A549 (cell line): ENCODE data around the gene ADGRG6. TPM values are rescaled to one million over a fixed set of nuclear protein-coding genes. Genes with fewer than 3 reads are reported as not detected.

Experiments
- ATAC-seq, 2 experiments: fragments of 200-7000 bp in 1 of 2; fragments of >200 bp in 1 of 2; cut with Nextera tagmentation in 1 of 2; cut with Tn5 transposase in 1 of 2; 3 replicates each; pipeline versions ENCODE4 v1.8.0 to v1.9.1; 2018 to 2020; ENCODE audit warnings: mild to moderate bottlenecking in 1 of 2, moderate library complexity in 1 of 2
- CTCF ChIA-PET: fragments of 300-600 bp; sonication (Branson Sonifier 250); formaldehyde crosslinking; extraction: SDS; loops from one replicate; lab custom pipeline; 2021; ENCODE audit warnings: antibody characterized with exemption, inconsistent platforms; lab: Yijun Ruan, JAX
- POLR2A ChIA-PET: fragments of 350-600 bp; formaldehyde crosslinking; extraction: SDS; loops from one replicate; lab custom pipeline; 2021; ENCODE audit warnings: antibody characterized with exemption, inconsistent platforms; lab: Yijun Ruan, JAX
- DNase-seq, 2 experiments: peaks; one replicate each; pipeline versions ENCODE4 v3.0.0 to v3.0.0-alpha.2; 2011 to 2016; ENCODE audit warnings: low read depth in 1 of 2, low spot score in 1 of 2
- FAIRE-seq: peaks from 2 replicates; lab custom pipeline; 2011; peaks lifted over from hg19 to GRCh38; lab: Jason Lieb, UNC
- H3K27ac ChIP-seq, 2 experiments: fragments of >200 bp; sonication (Bioruptor Twin); formaldehyde crosslinking; 3 replicates each; pipeline ENCODE4 v1.5.1; 2016 to 2017
- H3K4me1 ChIP-seq: fragments of >200 bp; sonication (Bioruptor Twin); formaldehyde crosslinking; 3 replicates; pipeline ENCODE4 v1.6.1; 2016
- H3K4me2 ChIP-seq: fragments of >200 bp; sonication (Bioruptor Twin); formaldehyde crosslinking; 3 replicates; pipeline ENCODE4 v1.6.1; 2016
- H3K4me3 ChIP-seq: fragments of >200 bp; sonication (Bioruptor Twin); formaldehyde crosslinking; 3 replicates; pipeline ENCODE4 v1.5.1; 2016
- H3K9me3 ChIP-seq: fragments of >200 bp; sonication (Bioruptor Twin); formaldehyde crosslinking; 3 replicates; pipeline ENCODE4 v1.6.1; 2016
- BHLHE40 ChIP-seq: IDR thresholded peaks from 2 replicates; pipeline ENCODE4 v1.6.1; 2012; ENCODE audit warnings: low read depth, low read length, inconsistent platforms
- CBX2 ChIP-seq: fragments of 200-600 bp; sonication (generic); IDR thresholded peaks from 2 replicates; pipeline ENCODE4 v1.6.1; 2016; ENCODE audit warnings: low read depth, mild to moderate bottlenecking, borderline replicate concordance
- CBX8 ChIP-seq: fragments of 200-600 bp; sonication (generic); IDR thresholded peaks from 2 replicates; pipeline ENCODE4 v1.6.1; 2016
- CHD2 ChIP-seq: fragments of 150-350 bp; IDR thresholded peaks from 2 replicates; pipeline ENCODE4 v1.6.1; 2014; ENCODE audit warnings: low read length; ENCODE audit not compliant: partially characterized antibody
- EHF ChIP-seq: fragments of 250-450 bp; sonication (Bioruptor Pico); IDR thresholded peaks from 2 replicates; pipeline ENCODE4 v1.5.0; 2020; ENCODE audit warnings: mild to moderate bottlenecking
- EHMT2 ChIP-seq: fragments of 200-600 bp; sonication (generic); IDR thresholded peaks from 2 replicates; pipeline ENCODE4 v1.6.1; 2016; ENCODE audit warnings: antibody characterized with exemption, low read depth, mild to moderate bottlenecking, moderate library complexity
- EP300 ChIP-seq, 2 experiments: fragments of >200 bp; sonication (Bioruptor Twin); formaldehyde crosslinking; IDR thresholded peaks; 2 replicates in 1 of 2; 3 replicates in 1 of 2; pipeline ENCODE4 v1.6.1; 2016 to 2017
- ESRRA ChIP-seq: fragments of 150-350 bp; IDR thresholded peaks from 2 replicates; pipeline ENCODE4 v1.6.1; 2014; ENCODE audit warnings: mild to moderate bottlenecking, low read length, borderline replicate concordance
- FOSL2 ChIP-seq, 2 experiments: fragments of 450-650 bp in 1 of 2; fragments of >200 bp in 1 of 2; sonication (Bioruptor Twin) in 1 of 2; formaldehyde crosslinking; IDR thresholded peaks; 2 replicates each; pipeline versions ENCODE4 v1.5.0 to v1.6.1; 2016 to 2020; ENCODE audit warnings: mild to moderate bottlenecking in 1 of 2, moderate library complexity in 1 of 2
- HDAC2 ChIP-seq: fragments of 200-600 bp; sonication (generic); IDR thresholded peaks from 2 replicates; pipeline ENCODE4 v1.6.1; 2016
- JUNB ChIP-seq: fragments of >200 bp; sonication (Bioruptor Twin); formaldehyde crosslinking; IDR thresholded peaks from 2 replicates; pipeline ENCODE4 v1.6.1; 2016
- KDM5A ChIP-seq: fragments of 200-600 bp; sonication (generic); IDR thresholded peaks from 2 replicates; pipeline ENCODE4 v1.6.1; 2016; ENCODE audit warnings: antibody characterized with exemption, mild to moderate bottlenecking
- MYC ChIP-seq: IDR thresholded peaks from 2 replicates; pipeline ENCODE4 v1.6.1; 2012; ENCODE audit warnings: mild to moderate bottlenecking, inconsistent platforms, low read length, improper control_type of control experiment, borderline replicate concordance
- NFE2L2 ChIP-seq: fragments of 150-350 bp; conservative IDR thresholded peaks from 2 replicates; pipeline ENCODE4 v1.6.1; 2014; ENCODE audit warnings: low read length
- NPAS2 ChIP-seq: fragments of 250-450 bp; sonication (Bioruptor Pico); IDR thresholded peaks from 2 replicates; pipeline ENCODE4 v1.8.0; 2022; ENCODE audit warnings: mild to moderate bottlenecking, moderate library complexity, borderline replicate concordance
- NR3C1 ChIP-seq: fragments of >200 bp; sonication (Bioruptor Twin); formaldehyde crosslinking; IDR thresholded peaks from 3 replicates; pipeline ENCODE4 v1.6.1; 2017
- PHF8 ChIP-seq: fragments of 200-600 bp; sonication (generic); IDR thresholded peaks from 2 replicates; pipeline ENCODE4 v1.6.1; 2016; ENCODE audit warnings: low read depth, mild to moderate bottlenecking, antibody characterized with exemption, moderate library complexity, borderline replicate concordance
- RARB ChIP-seq: fragments of 250-450 bp; sonication (Bioruptor Pico); IDR thresholded peaks from 2 replicates; pipeline ENCODE4 v1.8.0; 2021; ENCODE audit warnings: mild to moderate bottlenecking, moderate library complexity
- TP53 ChIP-seq: fragments of 250-450 bp; sonication (Bioruptor Pico); IDR thresholded peaks from 2 replicates; pipeline ENCODE4 v1.5.0; 2021; ENCODE audit warnings: mild to moderate bottlenecking, moderate library complexity
- ZC3H11A ChIP-seq: fragments of 450-650 bp; IDR thresholded peaks from 2 replicates; pipeline ENCODE4 v1.6.1; 2014; ENCODE audit warnings: antibody characterized with exemption, mild to moderate bottlenecking
- WGBS: methylation state at CpG from one replicate; pipeline ENCODE4 v1.1.6; 2017; ENCODE audit errors: missing lambda C conversion rate; 5-methylcytosine and 5-hydroxymethylcytosine counted together
- polyA plus RNA-seq, 4 experiments: library from polyadenylated mRNA; depleted of rRNA in 3 of 4; stranded (reverse); fragments of >200 nt; fragmentation: RNase III in 1 of 4; extraction: RNeasy Plus Mini Kit Qiagen cat#74134 plus additional on column Dnase treatment in 1 of 4; gene quantifications; 2 replicates in 3 of 4; 3 replicates in 1 of 4; pipeline ENCODE4 v1.2.3, GENCODE V29; 2011 to 2017
- TF ChIP-seq, protein P1 (sequence below): IDR thresholded peaks from 2 replicates; pipeline ENCODE4 v1.6.1; 2012
- TF ChIP-seq, protein P2 (sequence below): IDR thresholded peaks from 2 replicates; pipeline ENCODE4 v1.6.1; 2012
- TF ChIP-seq, protein P3 (sequence below): fragments of 150-350 bp; IDR thresholded peaks from 2 replicates; pipeline ENCODE4 v1.6.1; 2014; ENCODE audit warnings: low read depth, mild to moderate bottlenecking, low read length
- TF ChIP-seq, protein P4 (sequence below): fragments of 450-650 bp; IDR thresholded peaks from 2 replicates; pipeline ENCODE4 v1.6.1; 2014; ENCODE audit warnings: antibody characterized with exemption

The ADGRG6 gene
- polyA plus RNA-seq, 2 of the 4 experiments (the other 2 are of a cell fraction): 55.4 to 181 TPM

DNA sequence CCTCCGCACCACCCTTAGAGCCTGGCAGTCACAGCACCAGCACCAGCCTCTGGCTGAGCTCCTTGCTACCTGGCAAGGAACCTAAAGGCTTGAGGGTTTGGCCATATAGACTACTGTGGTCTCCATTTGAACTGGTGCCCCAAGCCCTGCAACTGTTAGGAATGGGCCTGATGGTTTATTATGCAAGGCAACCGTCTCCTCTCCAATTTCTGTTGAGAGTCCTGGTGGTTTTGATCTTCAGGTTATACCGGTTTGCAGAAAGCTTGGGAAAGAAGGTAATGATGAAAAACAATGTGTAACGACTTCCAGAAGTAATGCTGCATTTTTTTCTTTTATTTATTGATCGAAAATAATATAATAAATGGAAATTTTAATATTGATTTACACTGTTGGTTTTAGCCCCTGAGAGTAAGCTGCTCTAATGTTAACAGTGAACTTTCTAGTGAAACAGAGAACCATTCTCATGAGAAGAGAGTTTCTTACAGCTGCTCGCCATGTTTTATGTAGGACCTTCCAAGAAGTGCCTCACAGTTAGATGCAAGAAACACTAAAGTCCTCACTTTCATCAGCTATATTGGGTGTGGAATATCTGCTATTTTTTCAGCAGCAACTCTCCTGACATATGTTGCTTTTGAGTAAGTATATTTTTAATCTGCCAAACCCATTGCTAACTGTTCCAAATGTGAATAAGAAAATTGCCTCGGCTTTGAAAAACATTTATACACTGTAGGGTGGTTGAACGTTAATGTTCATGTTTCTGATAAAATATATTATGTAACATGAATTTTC, 112.8 kb downstream of the ADGRG6 start:
- DNase-seq (no peak), FAIRE-seq (no peak), ATAC-seq (no peak)
- no peak overlapping the region for H3K4me3 ChIP-seq
- CTCF ChIA-PET: interaction anchor here (1.0 kb wide), 1 partner anchor 258 kb away, joined by 3 read pairs; no protein-coding TSS in a partner anchor
- no peaks in the 10 kb centered on the region for H3K9me3 ChIP-seq
- POLR2A ChIA-PET: no interaction called here
- TF ChIP-seq NR3C1: no peak
- TF ChIP-seq CBX2: no peak
- TF ChIP-seq TP53: no peak
- TF ChIP-seq NPAS2 (CRISPR knock-in tag): no peak
- TF ChIP-seq EHMT2: no peak
- TF ChIP-seq, protein P1, sequence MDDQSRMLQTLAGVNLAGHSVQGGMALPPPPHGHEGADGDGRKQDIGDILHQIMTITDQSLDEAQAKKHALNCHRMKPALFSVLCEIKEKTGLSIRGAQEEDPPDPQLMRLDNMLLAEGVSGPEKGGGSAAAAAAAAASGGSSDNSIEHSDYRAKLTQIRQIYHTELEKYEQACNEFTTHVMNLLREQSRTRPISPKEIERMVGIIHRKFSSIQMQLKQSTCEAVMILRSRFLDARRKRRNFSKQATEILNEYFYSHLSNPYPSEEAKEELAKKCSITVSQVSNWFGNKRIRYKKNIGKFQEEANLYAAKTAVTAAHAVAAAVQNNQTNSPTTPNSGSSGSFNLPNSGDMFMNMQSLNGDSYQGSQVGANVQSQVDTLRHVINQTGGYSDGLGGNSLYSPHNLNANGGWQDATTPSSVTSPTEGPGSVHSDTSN: no peak
- no peak for TF ChIP-seq ESRRA
- TF ChIP-seq MYC: no peak
- TF ChIP-seq RARB (CRISPR knock-in tag): no peak
- TF ChIP-seq FOSL2 (IDR thresholded peaks at IDR 0.05): no peak
- TF ChIP-seq FOSL2 (CRISPR knock-in tag; IDR thresholded peaks at IDR 0.05): no peak
- TF ChIP-seq PHF8: no peak
- no peak for TF ChIP-seq EHF (CRISPR knock-in tag)
- TF ChIP-seq BHLHE40: no peak
- TF ChIP-seq JUNB: no peak
- WGBS: 90% methylated on average over 8 of the region's 8 CpGs
- H3K27ac ChIP-seq: peak overlapping the region in 1 of 2 experiments; percentile 79; a peak in 4 of 6 replicates
- no peak overlapping the region for H3K4me2 ChIP-seq
- peaks cover 64% of the 10 kb centered on the region for H3K4me1 ChIP-seq

DNA sequence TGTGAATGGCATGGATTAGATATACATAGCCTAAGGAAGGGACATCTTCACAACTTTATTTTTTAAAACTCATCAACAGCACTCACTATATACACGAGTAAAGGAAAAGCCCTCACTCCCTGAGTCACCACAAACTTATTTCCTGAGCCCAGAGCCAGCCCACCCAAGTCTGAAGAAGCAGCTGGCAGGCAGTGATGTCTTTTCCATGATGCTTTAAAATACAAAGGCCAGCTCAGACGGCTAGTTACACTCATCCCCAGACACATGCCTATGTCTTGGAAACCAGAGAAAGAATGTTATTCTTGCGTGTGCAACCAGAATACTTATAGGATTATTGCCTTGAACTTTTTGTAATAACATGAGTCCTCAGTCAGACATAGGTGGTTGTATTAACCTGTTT, 114.4 kb downstream of the ADGRG6 start:
- ChIA-PET CTCF (no interaction called here), POLR2A (no interaction called here)
- TF ChIP-seq KDM5A (no peak), HDAC2 (no peak), CHD2 (no peak), NPAS2 (CRISPR knock-in tag) (no peak), RARB (CRISPR knock-in tag) (no peak), CBX8 (no peak), ZC3H11A (no peak), NFE2L2 (no peak), EP300 (IDR thresholded peaks at IDR 0.05) (no peak), BHLHE40 (no peak), PHF8 (no peak)
- TF ChIP-seq, protein P2, sequence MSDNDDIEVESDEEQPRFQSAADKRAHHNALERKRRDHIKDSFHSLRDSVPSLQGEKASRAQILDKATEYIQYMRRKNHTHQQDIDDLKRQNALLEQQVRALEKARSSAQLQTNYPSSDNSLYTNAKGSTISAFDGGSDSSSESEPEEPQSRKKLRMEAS: no peak
- TF ChIP-seq, protein P3, sequence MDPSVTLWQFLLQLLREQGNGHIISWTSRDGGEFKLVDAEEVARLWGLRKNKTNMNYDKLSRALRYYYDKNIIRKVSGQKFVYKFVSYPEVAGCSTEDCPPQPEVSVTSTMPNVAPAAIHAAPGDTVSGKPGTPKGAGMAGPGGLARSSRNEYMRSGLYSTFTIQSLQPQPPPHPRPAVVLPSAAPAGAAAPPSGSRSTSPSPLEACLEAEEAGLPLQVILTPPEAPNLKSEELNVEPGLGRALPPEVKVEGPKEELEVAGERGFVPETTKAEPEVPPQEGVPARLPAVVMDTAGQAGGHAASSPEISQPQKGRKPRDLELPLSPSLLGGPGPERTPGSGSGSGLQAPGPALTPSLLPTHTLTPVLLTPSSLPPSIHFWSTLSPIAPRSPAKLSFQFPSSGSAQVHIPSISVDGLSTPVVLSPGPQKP: no peak
- TF ChIP-seq, protein P4, sequence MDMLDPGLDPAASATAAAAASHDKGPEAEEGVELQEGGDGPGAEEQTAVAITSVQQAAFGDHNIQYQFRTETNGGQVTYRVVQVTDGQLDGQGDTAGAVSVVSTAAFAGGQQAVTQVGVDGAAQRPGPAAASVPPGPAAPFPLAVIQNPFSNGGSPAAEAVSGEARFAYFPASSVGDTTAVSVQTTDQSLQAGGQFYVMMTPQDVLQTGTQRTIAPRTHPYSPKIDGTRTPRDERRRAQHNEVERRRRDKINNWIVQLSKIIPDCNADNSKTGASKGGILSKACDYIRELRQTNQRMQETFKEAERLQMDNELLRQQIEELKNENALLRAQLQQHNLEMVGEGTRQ: no peak
- TF ChIP-seq, protein P1: no peak

More for the DNA sequence above, 114.4 kb downstream of the ADGRG6 start:
- peak overlapping the region; percentile 3 to 55; a peak in 2 of 6 replicates for H3K27ac ChIP-seq
- ATAC-seq: peak in 1 of 2 experiments; percentile 52; a peak in 3 of 6 replicates
- no peak overlapping the region for H3K4me3 ChIP-seq
- 37% methylated on average over 3 of the region's 3 CpGs for WGBS
- no peak for DNase-seq
- FAIRE-seq: no peak
- no peaks in the 10 kb centered on the region for H3K9me3 ChIP-seq
- peak overlapping the region; percentile 16; the same call in 1 of the 3 replicates for H3K4me2 ChIP-seq
- peaks cover 57% of the 10 kb centered on the region for H3K4me1 ChIP-seq
